ENCODE results near the gene C2orf76.

- TF ChIP-seq CTCF (conservative IDR thresholded peaks at IDR 0.05; ENCODE audit: low read depth, low read length), result no peak
- no peak for TF ChIP-seq EZH2phosphoT487 (IDR thresholded peaks at IDR 0.05; ENCODE audit: borderline replicate concordance, low read length)
- no peak for TF ChIP-seq EZH2 (IDR thresholded peaks at IDR 0.05; ENCODE audit: low read length, unreplicated experiment)
Measured at GRCh38 chr2:119372778-119373568, 6.3 kb upstream of the C2orf76 start.

Data from PC-3 (cell line).